Activated CD4-positive, alpha-beta T cell treated with anti-CD3 and anti-CD28 coated beads, Interleukin-2, amount 10 ng/mL, durations not matched to agents 24 days and 14 days (primary cell): Measurements from ENCODE around the gene MTHFD1. TPM values are rescaled to one million over a fixed set of nuclear protein-coding genes. Genes with fewer than 3 reads are reported as not detected.

Experiments used
- DNase-seq: peaks from one replicate; pipeline ENCODE4 v3.0.0; 2022
- H3K27ac Mint-ChIP-seq: one replicate; pipeline ENCODE4 v1.8.0; 2022; ENCODE audit warnings: mild to moderate bottlenecking, mixed read lengths
- H3K27me3 Mint-ChIP-seq: one replicate; pipeline ENCODE4 v1.8.0; 2022; ENCODE audit warnings: mixed read lengths
- H3K36me3 Mint-ChIP-seq: one replicate; pipeline ENCODE4 v1.8.0; 2022; ENCODE audit warnings: low read depth, mild to moderate bottlenecking, mixed read lengths
- H3K4me1 Mint-ChIP-seq: one replicate; pipeline ENCODE4 v1.8.0; 2021; ENCODE audit warnings: mixed read lengths
- H3K4me3 Mint-ChIP-seq: one replicate; pipeline ENCODE4 v1.8.0; 2022; ENCODE audit warnings: mild to moderate bottlenecking, moderate library complexity, mixed read lengths
- H3K9me3 Mint-ChIP-seq: one replicate; pipeline ENCODE4 v1.8.0; 2021; ENCODE audit warnings: mixed read lengths
- intact Hi-C: fragments of 100-400 bp; cut with micrococcal nuclease; formaldehyde crosslinking; loops from one replicate; pipeline ENCODE4 v1.15.1; 2023
- total RNA-seq: library from RNA; stranded (reverse); gene quantifications from 2 replicates; pipeline ENCODE4 v1.2.3, GENCODE V29; 2022

MTHFD1 gene
- total RNA-seq, 1 donor from 2014 or later = 246 TPM

DNA sequence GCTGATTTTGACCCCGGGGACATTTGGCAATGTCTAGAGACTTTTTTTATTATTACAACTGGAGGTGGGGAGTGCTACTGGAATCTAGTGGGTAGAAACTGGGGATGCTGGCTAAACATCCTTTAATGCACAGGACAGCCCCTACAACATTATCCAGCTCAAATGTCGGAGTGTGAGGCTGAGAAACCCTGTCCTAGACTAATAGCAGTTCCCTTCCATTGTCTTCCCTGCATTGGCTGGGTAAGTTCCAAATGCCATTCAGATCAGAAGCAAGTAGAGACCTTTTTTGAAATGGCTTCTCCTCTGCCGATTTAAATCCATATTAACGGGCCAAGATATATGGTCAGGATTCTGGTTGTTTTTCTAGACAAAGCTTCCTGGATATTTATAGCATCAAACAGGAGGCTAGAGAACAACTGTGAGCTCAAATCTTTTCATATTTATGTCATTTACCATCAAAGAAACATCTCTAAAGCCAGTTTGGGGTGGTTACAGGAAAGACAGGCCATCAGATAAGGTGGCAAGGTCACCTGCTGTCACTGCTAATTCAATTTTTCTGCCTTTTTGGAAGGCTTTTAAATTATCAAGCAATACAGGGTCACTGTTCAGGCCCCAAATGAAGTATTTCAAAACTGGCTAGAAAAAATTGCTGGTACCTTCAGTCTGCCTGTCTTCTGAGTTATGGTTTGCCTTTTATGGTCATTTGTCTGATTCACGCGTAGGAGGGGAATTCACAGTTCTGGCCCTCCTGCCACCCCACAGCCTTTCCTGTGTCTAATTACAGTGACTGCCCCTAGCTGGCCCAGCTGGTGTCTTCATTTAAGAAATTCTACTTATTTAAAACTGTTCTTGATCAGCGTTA is 57.1 kb downstream of the MTHFD1 start:
- no peaks in the 10 kb centered on the region for H3K9me3 Mint-ChIP-seq
- peak overlapping the region; percentile 77 for H3K27ac Mint-ChIP-seq
- peaks cover 57% of the 10 kb centered on the region for H3K36me3 Mint-ChIP-seq
- peaks cover 35% of the 10 kb centered on the region for H3K4me1 Mint-ChIP-seq
- intact Hi-C loops = loop anchor here (5.0 kb wide), 1 partner anchor 33 kb away; no protein-coding TSS in a partner anchor
- H3K4me3 Mint-ChIP-seq = peak overlapping the region; percentile 31
- DNase-seq = peak; percentile 78
- no peaks in the 10 kb centered on the region for H3K27me3 Mint-ChIP-seq

DNA sequence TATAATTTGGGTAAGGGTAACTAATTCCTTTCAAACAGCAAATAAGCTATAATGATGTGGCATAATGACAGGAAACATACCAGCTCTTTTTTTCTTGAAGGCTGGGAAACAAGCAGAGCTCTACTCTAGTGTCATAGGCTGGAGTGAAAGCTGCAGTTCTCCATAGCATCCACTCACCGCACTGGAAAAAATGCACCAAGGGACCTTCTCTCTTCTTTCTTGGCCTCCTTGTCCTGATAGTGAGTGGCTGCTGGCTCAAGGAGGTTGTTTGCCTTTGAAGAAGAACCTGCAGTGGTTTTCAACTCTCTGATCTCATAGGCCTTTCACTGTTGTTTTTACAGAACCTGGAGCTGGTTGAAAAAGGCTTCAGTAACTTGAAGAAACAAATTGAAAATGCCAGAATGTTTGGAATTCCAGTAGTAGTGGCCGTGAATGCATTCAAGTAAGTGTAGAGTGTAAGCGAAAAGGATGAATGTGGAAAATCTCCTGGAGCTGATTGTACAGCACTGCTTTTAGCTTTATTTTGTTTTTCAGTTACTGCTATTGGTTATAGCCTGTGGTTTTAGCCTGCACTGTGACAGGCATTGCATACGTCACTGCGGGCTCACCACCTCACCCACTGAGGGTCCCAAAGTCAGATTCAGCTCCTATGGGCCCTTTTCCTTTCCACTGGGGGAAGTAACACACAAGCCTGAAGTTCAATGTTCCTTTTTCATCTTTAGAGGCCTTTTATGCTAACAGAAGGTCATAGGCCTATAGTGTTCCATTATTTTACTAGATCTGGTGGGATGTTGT is 59.9 kb downstream of the MTHFD1 start:
- H3K27me3 Mint-ChIP-seq = no peaks in the 10 kb centered on the region
- H3K4me1 Mint-ChIP-seq = peaks cover 41% of the 10 kb centered on the region
- no peaks in the 10 kb centered on the region for H3K9me3 Mint-ChIP-seq
- intact Hi-C loops = loop anchor here (5.0 kb wide), 1 partner anchor 36 kb away; no protein-coding TSS in a partner anchor
- H3K27ac Mint-ChIP-seq = peak overlapping the region; percentile 37
- peaks cover 53% of the 10 kb centered on the region for H3K36me3 Mint-ChIP-seq
- no peak overlapping the region for H3K4me3 Mint-ChIP-seq
- DNase-seq = no peak

DNA sequence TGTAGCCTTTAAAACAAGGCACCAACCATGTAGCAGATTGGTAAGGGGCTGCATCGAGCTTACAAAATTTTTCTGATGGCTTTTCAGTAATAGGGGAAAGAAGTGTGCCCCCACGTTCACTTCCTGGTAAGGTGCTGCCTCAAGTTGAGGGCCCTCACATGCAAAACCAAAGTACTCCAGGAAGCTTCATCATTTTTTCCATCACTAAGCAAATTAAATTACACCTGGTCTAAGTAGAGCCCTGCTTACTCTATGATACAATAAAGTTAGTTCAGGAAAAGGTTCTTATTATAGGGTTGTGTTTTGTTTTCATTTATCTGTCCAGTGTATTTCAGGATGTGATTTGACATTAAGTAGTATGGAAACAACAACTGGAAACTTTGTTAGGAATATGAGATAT is 62.1 kb downstream of the MTHFD1 start:
- DNase-seq = no peak
- intact Hi-C loops = no loop called here
- H3K4me1 Mint-ChIP-seq = peaks cover 21% of the 10 kb centered on the region
- H3K27ac Mint-ChIP-seq = peak overlapping the region; percentile 81
- H3K4me3 Mint-ChIP-seq = no peak overlapping the region
- H3K36me3 Mint-ChIP-seq = peaks cover 48% of the 10 kb centered on the region
- no peaks in the 10 kb centered on the region for H3K9me3 Mint-ChIP-seq
- no peaks in the 10 kb centered on the region for H3K27me3 Mint-ChIP-seq

DNA sequence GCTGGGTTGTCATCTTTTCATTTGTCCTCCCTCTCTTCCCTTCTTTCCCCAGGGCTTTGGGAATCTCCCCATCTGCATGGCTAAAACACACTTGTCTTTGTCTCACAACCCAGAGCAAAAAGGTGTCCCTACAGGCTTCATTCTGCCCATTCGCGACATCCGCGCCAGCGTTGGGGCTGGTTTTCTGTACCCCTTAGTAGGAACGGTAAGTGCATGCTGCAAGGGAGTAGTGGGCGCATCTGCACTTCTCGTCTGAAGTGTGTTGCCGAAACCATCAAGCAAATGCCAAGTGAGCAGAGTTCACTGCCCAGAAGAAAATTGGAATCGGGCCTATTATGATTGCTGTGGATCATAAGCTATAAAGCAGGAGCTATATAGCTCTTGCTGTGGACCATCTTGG is 66.5 kb downstream of the MTHFD1 start:
- H3K4me3 Mint-ChIP-seq = no peak overlapping the region
- H3K27me3 Mint-ChIP-seq = no peaks in the 10 kb centered on the region
- intact Hi-C loops = no loop called here
- H3K27ac Mint-ChIP-seq = no peak overlapping the region
- H3K4me1 Mint-ChIP-seq = peaks cover 28% of the 10 kb centered on the region
- peaks cover 61% of the 10 kb centered on the region for H3K36me3 Mint-ChIP-seq
- no peaks in the 10 kb centered on the region for H3K9me3 Mint-ChIP-seq
- DNase-seq = no peak

DNA sequence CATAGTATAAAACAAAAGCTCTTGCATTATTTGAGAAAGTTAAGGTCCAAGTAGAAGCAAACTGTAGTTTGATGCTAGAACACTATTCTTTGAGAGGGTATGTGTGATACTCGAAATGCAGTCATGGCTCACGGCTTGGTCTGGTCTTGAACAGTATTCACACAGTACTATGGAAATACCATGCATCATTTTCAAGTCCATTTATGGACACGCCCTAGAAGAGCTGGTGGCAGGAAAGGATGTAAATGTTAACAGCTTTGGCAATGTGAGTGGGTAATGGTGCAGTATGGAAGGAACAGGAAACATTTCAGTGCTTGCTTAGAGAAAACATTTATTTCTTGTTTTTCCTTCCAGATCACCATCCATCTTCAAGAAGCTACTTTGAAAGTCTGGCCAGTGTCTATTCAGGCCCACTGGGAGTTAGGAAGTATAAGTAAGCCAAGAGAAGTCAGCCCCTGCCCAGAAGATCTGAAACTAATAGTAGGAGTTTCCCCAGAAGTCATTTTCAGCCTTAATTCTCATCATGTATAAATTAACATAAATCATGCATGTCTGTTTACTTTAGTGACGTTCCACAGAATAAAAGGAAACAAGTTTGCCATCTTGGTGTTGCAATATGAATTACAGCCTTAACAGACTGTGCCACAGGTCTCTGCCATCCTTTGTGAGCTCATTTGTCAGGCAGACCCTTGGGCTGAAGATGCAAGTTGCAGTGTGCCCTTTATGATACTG is 71.4 kb downstream of the MTHFD1 start:
- Mint-ChIP-seq H3K36me3 (peaks cover 50% of the 10 kb centered on the region), H3K27me3 (no peaks in the 10 kb centered on the region), H3K9me3 (no peaks in the 10 kb centered on the region), H3K27ac (peak overlapping the region; percentile 6), H3K4me3 (no peak overlapping the region), H3K4me1 (peaks cover 24% of the 10 kb centered on the region)
- DNase-seq = peak; percentile 48
- intact Hi-C loops = no loop called here

DNA sequence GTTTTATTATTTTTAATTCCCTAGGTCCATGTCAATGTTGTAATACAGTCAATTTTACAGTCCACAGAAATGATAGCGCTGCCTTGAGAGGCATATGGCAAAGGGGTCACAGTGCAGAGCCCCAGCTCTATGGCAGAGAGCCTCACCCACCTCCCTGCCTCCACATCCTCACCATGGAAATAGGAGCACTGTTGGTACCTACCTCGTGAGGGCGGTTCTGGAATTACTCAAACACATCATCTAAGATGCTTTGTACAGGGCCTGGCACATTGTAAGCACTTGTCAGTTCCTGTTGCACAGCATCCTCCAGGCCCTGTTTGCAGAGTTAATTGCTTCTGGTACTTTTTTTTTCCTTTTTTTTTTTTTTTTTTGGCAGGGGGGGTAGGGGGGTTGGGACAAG is 73.1 kb downstream of the MTHFD1 start:
- Mint-ChIP-seq H3K36me3 (peaks cover 46% of the 10 kb centered on the region), H3K9me3 (no peaks in the 10 kb centered on the region), H3K4me1 (peaks cover 34% of the 10 kb centered on the region), H3K27me3 (peaks cover 4% of the 10 kb centered on the region), H3K4me3 (no peak overlapping the region), H3K27ac (peak overlapping the region; percentile 58)
- DNase-seq = peak; percentile 53
- intact Hi-C loops = no loop called here

DNA sequence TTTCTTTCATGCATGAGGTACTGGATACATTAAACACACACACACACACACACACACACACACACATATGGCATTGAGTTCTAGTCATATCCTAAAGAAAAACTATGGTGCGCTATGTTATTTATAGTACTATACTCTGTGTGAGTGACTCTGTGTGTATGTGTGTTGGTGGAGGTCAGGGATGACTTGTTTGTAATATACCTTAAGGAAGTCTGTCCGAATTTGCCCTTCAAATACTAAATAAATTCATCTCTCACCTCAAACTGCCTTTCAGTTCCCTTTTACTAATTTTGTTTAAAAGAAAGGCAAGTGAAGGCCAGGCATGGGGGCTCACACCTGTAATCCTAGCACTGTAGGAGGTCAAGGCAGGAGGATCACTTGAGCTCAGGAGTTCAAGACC is 75.0 kb downstream of the MTHFD1 start:
- Mint-ChIP-seq H3K27me3 (peaks cover 5% of the 10 kb centered on the region), H3K36me3 (peaks cover 41% of the 10 kb centered on the region), H3K27ac (no peak overlapping the region), H3K4me1 (peaks cover 39% of the 10 kb centered on the region), H3K4me3 (no peak overlapping the region), H3K9me3 (no peaks in the 10 kb centered on the region)
- intact Hi-C loops = no loop called here
- DNase-seq = peak; percentile 26

DNA sequence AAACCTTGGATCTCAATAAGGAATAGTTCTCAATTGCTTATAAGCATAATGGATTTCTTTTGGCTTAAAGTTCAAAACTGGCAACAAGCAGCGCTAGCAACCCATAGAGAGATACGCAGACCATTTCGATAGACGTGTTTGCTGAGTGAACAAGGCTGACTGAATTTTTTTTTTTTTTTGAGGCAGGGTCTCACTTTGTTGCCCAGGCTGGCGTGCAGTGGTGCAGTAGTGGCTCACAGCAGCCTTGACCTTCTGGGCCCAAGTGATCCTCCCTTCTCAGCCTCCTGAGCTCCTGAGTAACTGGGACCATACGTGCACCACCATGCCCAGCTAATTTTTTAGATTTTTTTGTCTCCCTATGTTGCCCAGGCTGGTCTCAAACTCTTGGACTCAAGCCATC is 75.7 kb downstream of the MTHFD1 start:
- Mint-ChIP-seq H3K36me3 (peaks cover 37% of the 10 kb centered on the region), H3K27ac (no peak overlapping the region), H3K4me1 (peaks cover 40% of the 10 kb centered on the region), H3K9me3 (no peaks in the 10 kb centered on the region), H3K4me3 (no peak overlapping the region), H3K27me3 (peaks cover 5% of the 10 kb centered on the region)
- DNase-seq = peak; percentile 46
- intact Hi-C loops = loop anchor here (2.0 kb wide), 1 partner anchor 47 kb away; no protein-coding TSS in a partner anchor

DNA sequence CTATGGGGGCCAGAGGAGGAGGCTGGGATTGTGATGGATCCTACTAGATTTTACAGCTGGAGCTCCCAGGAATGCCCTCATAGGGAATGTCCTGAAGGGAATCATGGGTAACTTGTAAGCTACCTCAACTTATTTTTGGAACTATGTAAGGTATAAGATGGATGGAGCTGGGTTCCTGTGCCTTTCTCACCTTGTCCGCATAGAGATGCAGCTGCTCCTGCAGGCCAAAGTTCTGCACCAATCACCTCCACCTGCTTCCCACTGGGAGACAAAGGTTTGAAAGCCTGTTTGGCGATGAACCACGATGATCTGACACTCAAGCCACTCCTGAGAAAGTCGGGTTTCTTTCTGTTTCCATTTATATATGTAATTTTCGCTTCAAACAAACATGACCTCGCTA is 76.5 kb downstream of the MTHFD1 start:
- peaks cover 30% of the 10 kb centered on the region for H3K36me3 Mint-ChIP-seq

DNA sequence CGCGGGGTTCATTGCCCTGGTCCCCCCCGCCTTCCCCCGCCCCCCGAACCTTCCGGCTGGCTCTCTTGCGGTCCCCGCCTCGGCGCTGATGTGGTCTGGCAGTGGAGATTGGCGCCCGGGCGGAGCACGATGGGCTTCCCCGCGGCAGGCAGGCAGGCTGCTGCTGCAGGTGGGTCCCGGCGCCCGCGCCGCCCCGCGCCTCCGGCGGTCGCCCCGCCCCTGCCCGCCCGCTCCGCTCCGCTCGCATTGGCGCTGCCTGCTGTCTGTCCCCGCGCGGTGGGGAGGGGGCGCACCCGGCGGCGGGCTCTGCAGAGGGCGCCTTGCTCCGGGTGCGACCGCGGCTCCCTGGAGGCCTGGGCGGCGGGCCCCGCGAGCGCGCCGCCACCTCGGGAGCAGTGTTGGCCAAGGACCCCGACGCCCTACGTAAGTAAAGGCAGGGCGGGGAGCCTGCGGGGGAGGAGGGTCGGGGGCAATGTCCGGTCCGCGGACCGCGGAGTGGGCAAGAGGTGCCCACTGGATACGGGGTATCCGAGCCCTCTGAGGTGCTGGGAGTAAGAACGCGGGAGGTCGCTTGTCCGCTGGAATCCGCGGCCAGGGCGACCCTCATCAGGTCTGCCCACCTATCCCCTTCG is 77.2 kb downstream of the MTHFD1 start, which contains the start of gene AKAP5:
TSS of gene AKAP5 (plus strand) at position 309 of the 632 bp plus-strand sequence. CDS start 2,896 bp downstream, outside the sequence.
- Mint-ChIP-seq H3K9me3 (no peaks in the 10 kb centered on the region), H3K4me1 (peaks cover 33% of the 10 kb centered on the region), H3K27me3 (peaks cover 5% of the 10 kb centered on the region), H3K27ac (peak within 1 kb of the TSS; percentile 79), H3K36me3 (peaks cover 24% of the 10 kb centered on the region), H3K4me3 (peak within 1 kb of the TSS; percentile 86)
- intact Hi-C loops = loop anchor here (2.0 to 5.0 kb wide), 2 partner anchors 37 to 45 kb away; partner anchors contain the start of genes ZBTB1 and ZBTB25
- DNase-seq = peak; percentile 90

More for the DNA sequence above, 76.5 kb downstream of the MTHFD1 start:
- Mint-ChIP-seq H3K4me1 (peaks cover 34% of the 10 kb centered on the region), H3K27me3 (peaks cover 5% of the 10 kb centered on the region), H3K9me3 (no peaks in the 10 kb centered on the region), H3K4me3 (peak overlapping the region; percentile 86), H3K27ac (peak overlapping the region; percentile 67)
- intact Hi-C loops = loop anchor here (2.0 to 5.0 kb wide), 2 partner anchors 38 to 46 kb away; partner anchors contain the start of genes ZBTB1 and ZBTB25
- DNase-seq = peak; percentile 62

DNA sequence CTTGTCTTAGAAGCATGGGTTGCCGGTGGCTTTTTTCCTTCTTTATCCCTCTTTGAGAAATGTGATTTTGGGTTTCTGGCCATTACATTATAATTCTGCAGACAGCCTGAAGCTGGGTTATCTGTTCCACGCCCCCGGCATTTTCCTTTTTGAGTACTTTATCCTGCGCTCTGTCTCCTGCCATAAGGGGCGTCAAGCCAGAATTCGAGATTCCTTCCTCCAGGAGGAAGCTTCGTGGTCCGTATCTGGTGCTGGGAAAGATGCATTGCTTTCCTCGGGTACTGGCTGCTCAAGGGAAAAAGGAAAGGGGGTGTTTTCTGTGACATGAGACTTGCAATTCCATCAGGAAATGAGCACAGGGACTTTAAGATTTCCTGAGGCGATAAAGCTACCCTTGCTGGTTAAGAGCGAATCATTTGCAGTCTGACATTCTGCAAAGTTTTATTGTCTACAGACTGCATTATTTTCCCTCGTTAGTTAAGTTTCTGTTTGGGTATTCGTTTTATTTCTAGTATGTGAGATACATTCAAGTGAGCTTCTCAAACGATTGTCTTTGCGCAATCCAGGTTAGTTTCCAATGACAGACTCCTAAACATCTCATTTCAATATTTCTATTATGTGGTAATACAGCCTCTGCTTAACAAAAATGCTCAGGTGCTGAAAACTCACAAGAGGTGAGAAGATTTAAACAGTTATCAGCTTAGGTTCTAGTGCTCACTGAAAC is 77.8 kb downstream of the MTHFD1 start:
- intact Hi-C loops = loop anchor here (2.0 to 5.0 kb wide), 2 partner anchors 36 to 45 kb away; partner anchors contain the start of genes ZBTB1 and ZBTB25
- Mint-ChIP-seq H3K27me3 (peaks cover 5% of the 10 kb centered on the region), H3K9me3 (no peaks in the 10 kb centered on the region), H3K4me1 (peaks cover 32% of the 10 kb centered on the region), H3K27ac (peak overlapping the region; percentile 79), H3K4me3 (peak overlapping the region; percentile 86), H3K36me3 (peaks cover 21% of the 10 kb centered on the region)
- peak; percentile 58 for DNase-seq

DNA sequence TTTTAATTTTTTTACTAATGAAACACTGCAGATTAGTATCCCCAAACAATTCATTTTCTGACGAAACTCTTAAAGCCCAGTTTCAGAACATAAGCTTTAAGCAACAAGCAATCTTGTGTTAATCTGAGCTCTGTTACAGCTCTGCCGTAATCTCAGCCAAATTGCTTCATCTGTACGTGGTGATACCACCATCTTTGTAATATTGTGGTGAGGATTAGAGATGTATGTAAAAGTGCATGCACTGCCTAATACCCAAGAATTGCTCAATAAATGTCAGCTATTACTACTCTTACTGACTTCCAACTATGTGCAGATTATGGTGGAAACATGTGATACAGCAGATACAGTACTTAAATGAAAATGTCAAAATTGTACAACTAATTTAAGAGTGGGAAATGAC is 78.9 kb downstream of the MTHFD1 start:
- DNase-seq = peak; percentile 35
- Mint-ChIP-seq H3K4me3 (no peak overlapping the region), H3K27me3 (peaks cover 5% of the 10 kb centered on the region), H3K4me1 (peaks cover 31% of the 10 kb centered on the region), H3K27ac (no peak overlapping the region), H3K9me3 (no peaks in the 10 kb centered on the region), H3K36me3 (peaks cover 18% of the 10 kb centered on the region)
- intact Hi-C loops = loop anchor here (5.0 kb wide), 1 partner anchor 35 kb away; the partner anchor contains the start of genes ZBTB1 and ZBTB25
